ENCODE results near the gene ALB. TPM values are rescaled to one million over a fixed set of nuclear protein-coding genes. Genes with fewer than 3 reads are reported as not detected.

The ALB gene
- total RNA-seq, 2 donors from 2014 or later, result 391 to 538 TPM

DNA sequence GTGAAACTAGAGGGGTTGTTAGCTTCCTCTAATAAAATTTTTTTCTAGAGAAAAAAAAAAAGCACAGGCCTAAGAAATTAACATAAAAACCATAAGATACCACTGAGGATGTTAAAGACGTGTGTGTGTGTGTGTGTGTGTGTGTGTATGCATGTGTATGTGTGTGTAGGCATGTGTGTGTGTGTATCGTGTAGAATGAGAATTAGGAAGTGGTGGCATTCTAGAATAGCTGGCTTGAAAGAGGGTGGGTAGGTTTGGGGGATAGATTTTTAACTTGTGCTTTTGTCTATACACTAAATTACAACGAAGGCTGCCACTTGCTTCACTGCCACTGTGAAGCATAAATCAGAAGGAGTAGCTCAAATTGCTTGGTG, 54.9 kb downstream of the ALB start:
- intact Hi-C loops (cut with DNase I), result no loop called here

DNA sequence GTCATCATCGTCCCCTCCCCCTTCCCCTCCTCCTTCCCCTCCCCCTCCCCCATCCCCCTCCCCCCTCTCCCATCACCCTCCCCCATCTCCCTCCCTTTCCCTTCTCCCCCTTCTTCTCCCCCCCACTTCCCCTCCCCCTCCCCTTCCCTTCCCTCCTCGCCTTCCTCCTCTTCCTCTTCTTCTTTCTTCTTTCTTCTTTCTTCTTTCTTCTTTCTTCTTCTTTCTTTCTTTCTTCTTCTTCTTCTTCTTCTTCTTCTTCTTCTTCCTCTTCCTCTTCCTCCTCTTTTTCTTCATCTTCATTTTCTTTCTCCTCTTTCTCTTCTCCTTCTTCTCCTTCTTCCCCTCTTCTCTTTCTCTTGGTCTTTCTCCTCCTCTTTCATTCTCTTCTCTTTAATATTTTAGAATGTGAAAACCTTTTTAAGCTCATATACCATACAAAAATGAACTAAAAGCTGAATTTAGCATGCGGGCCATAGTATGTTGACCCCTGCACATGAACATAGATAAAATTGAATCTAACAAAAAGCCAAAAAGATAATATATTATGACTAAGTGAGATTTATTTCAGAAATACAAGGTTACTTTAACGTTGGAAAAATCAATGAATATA, 56.9 kb downstream of the ALB start:
- intact Hi-C loops (cut with DNase I), result no loop called here
- no peak overlapping the region for H3K27ac ChIP-seq

More for the DNA sequence above, 54.9 kb downstream of the ALB start:
- Histone ChIP-seq H3K4me3 (no peak overlapping the region), H3K27me3 (no peaks in the 10 kb centered on the region), H3K9me3 (no peaks in the 10 kb centered on the region), H3K27ac (no peak overlapping the region), H3K36me3 (replicated peaks in 1 of 2; ENCODE audit: insufficient read depth in 1 of 2, low read depth in 2 of 2) (no peaks in the 10 kb centered on the region), H3K4me1 (no peaks in the 10 kb centered on the region)
- WGBS, 2 donors, result 63 to 79% methylated on average over 3 of the region's 3 CpGs
- ATAC-seq (no peak), DNase-seq (no peak)
- TF ChIP-seq, protein P1, sequence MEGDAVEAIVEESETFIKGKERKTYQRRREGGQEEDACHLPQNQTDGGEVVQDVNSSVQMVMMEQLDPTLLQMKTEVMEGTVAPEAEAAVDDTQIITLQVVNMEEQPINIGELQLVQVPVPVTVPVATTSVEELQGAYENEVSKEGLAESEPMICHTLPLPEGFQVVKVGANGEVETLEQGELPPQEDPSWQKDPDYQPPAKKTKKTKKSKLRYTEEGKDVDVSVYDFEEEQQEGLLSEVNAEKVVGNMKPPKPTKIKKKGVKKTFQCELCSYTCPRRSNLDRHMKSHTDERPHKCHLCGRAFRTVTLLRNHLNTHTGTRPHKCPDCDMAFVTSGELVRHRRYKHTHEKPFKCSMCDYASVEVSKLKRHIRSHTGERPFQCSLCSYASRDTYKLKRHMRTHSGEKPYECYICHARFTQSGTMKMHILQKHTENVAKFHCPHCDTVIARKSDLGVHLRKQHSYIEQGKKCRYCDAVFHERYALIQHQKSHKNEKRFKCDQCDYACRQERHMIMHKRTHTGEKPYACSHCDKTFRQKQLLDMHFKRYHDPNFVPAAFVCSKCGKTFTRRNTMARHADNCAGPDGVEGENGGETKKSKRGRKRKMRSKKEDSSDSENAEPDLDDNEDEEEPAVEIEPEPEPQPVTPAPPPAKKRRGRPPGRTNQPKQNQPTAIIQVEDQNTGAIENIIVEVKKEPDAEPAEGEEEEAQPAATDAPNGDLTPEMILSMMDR (IDR thresholded peaks at IDR 0.05), result no peak
- TF ChIP-seq POLR2A (IDR thresholded peaks at IDR 0.05), result no peak

DNA sequence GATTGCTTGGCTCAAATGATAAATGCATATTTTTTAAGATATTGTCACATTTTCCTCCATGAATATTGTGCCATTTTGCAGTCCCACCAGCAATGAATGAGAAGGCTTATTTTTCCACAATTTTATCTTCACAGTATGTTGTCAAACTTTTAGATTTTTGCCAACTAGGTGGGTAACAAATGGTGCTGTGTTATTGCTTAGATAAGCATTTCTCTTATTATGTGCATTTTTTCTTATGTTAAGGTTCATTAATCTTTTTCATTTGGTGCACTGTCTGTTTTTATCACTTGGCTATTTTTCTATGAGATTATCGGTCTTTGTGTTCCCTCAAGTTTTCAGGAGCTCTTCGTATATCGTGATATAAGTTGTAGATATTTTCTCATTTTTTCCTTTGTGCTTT, 64.1 kb downstream of the ALB start:
- no peak for ATAC-seq
- intact Hi-C loops (cut with DNase I), result no loop called here
- TF ChIP-seq, protein P1 (IDR thresholded peaks at IDR 0.05), result no peak
- TF ChIP-seq POLR2A (IDR thresholded peaks at IDR 0.05), result no peak

More for the DNA sequence above, 56.9 kb downstream of the ALB start:
- Histone ChIP-seq H3K27me3 (no peaks in the 10 kb centered on the region), H3K9me3 (no peaks in the 10 kb centered on the region), H3K4me1 (no peaks in the 10 kb centered on the region), H3K36me3 (replicated peaks in 1 of 2; ENCODE audit: insufficient read depth in 1 of 2, low read depth in 2 of 2) (no peaks in the 10 kb centered on the region), H3K4me3 (no peak overlapping the region)
- DNase-seq, result no peak
- WGBS, 2 donors, result 68 to 70% methylated on average over 4 of the region's 4 CpGs
- ATAC-seq, result no peak
- TF ChIP-seq, protein P1 (IDR thresholded peaks at IDR 0.05), result no peak
- TF ChIP-seq POLR2A (IDR thresholded peaks at IDR 0.05), result no peak

DNA sequence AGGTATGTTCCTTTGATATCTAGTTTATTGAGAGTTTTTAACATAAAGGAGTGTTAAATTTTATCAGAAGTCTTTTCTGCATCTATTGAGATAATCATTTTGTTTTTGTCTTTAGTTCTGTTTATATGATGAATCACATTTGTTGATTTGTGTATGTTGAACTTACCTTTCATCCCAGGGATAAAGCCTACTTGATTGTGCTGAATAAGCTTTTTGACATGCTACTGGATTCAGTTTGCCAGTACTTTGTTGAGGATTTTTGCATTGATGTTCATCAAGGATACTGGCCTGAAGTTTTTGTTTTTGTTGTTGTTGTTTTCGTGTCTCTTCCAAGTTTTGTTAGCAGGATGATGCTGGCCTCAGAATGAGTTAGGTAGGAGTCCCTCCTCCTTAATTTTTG, 66.6 kb downstream of the ALB start:
- Histone ChIP-seq H3K36me3 (replicated peaks in 1 of 2; ENCODE audit: insufficient read depth in 1 of 2, low read depth in 2 of 2) (no peaks in the 10 kb centered on the region), H3K27ac (no peak overlapping the region), H3K4me3 (no peak overlapping the region), H3K9me3 (peaks cover 0 to 9% (median 0%) of the 10 kb centered on the region in 3 donors), H3K4me1 (no peaks in the 10 kb centered on the region), H3K27me3 (no peaks in the 10 kb centered on the region)
- ATAC-seq (no peak), DNase-seq (no peak)
- intact Hi-C loops (cut with DNase I), result no loop called here
- 75 to 84% methylated on average over 1 of the region's 1 CpG for WGBS, 2 donors
- TF ChIP-seq POLR2A (IDR thresholded peaks at IDR 0.05), result no peak
- TF ChIP-seq, protein P1 (IDR thresholded peaks at IDR 0.05), result no peak

More for the DNA sequence above, 64.1 kb downstream of the ALB start:
- 77% methylated on average over 3 of the region's 3 CpGs for WGBS, 2 donors
- Histone ChIP-seq H3K4me1 (no peaks in the 10 kb centered on the region), H3K36me3 (replicated peaks in 1 of 2; ENCODE audit: insufficient read depth in 1 of 2, low read depth in 2 of 2) (no peaks in the 10 kb centered on the region), H3K9me3 (peaks cover 0 to 6% (median 0%) of the 10 kb centered on the region in 3 donors), H3K4me3 (no peak overlapping the region), H3K27me3 (no peaks in the 10 kb centered on the region), H3K27ac (no peak overlapping the region)
- DNase-seq, result no peak

Other genes with a start within 250 kb of the ALB start
- gene ANKRD17, start 145.5 kb upstream of the ALB start, total RNA-seq, result 10 to 100 TPM; 32.4 to 36.3 TPM
- gene AFP, start 31.9 kb downstream of the ALB start, total RNA-seq, result not detected
- under 1 TPM in 1 of 2 donors, not detected in 1; 0.33 TPM for gene AFM, start 77.5 kb downstream of the ALB start, total RNA-seq
- gene RASSF6, start 216.1 kb downstream of the ALB start, total RNA-seq, result 10 to 100 TPM in 1 of 2 donors, 1 to 10 TPM in 1; 5.3 to 10.1 TPM

All from body of pancreas (tissue), 4 donors.